IPS-18a (cell line): ENCODE measurements around the gene QPCT.
"Not testable (repeated sequence)": the region's sequence is repeated elsewhere in the genome, so short reads cannot be mapped to it uniquely, and the experiment has no call there.

ENCODE experiments used
- H3K27ac ChIP-seq: one replicate; pipeline ENCODE4 v1.5.1; 2013; ENCODE audit warnings: low read length
- H3K27me3 ChIP-seq: one replicate; pipeline ENCODE4 v1.6.1; 2013; ENCODE audit warnings: mild to moderate bottlenecking, low read length; ENCODE audit not compliant: control insufficient read depth, insufficient read depth
- H3K36me3 ChIP-seq: one replicate; pipeline ENCODE4 v1.6.1; 2013; ENCODE audit warnings: low read depth, low read length; ENCODE audit not compliant: control insufficient read depth
- H3K4me1 ChIP-seq: one replicate; pipeline ENCODE4 v1.6.1; 2013; ENCODE audit warnings: low read depth, low read length; ENCODE audit not compliant: control insufficient read depth
- H3K4me3 ChIP-seq: one replicate; pipeline ENCODE4 v1.5.1; 2013; ENCODE audit warnings: low read length
- H3K9ac ChIP-seq: one replicate; pipeline ENCODE4 v1.6.1; 2013; ENCODE audit warnings: mild to moderate bottlenecking, low read length, moderate library complexity
- H3K9me3 ChIP-seq: one replicate; pipeline ENCODE4 v1.6.1; 2013; ENCODE audit warnings: low read depth, low read length; ENCODE audit not compliant: control insufficient read depth

The QPCT gene

DNA sequence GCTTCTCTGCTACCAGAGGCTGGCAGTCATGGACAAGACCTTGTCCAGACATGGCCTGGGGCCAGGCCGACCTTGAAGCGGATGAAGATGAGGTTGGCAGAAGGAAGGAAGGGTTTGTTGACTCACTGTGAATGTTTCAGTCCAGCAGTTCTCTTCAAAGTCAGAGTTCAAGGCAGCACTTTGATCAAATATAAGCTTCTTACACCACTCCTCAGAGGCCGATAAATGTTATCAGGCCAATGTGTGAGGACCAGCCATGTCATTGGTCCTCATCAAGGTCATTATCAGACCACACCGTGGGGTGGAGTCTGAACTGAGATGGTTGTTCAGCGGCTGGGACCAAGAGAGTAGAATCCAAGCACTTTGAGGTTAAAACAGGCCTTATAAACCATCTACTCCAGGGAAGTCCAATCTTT is 35.5 kb downstream of the QPCT start:
- no peaks in the 10 kb centered on the region for H3K9me3 ChIP-seq
- peaks cover 8% of the 10 kb centered on the region for H3K4me1 ChIP-seq
- H3K27me3 ChIP-seq = no peaks in the 10 kb centered on the region
- no peak overlapping the region for H3K4me3 ChIP-seq
- H3K36me3 ChIP-seq = no peaks in the 10 kb centered on the region
- H3K27ac ChIP-seq = no peak overlapping the region
- no peak overlapping the region for H3K9ac ChIP-seq

- H3K36me3 ChIP-seq, H3K4me1 ChIP-seq, H3K4me3 ChIP-seq, H3K27me3 ChIP-seq, H3K27ac ChIP-seq, H3K9ac ChIP-seq, H3K9me3 ChIP-seq: not testable (repeated sequence)
Measured at GRCh38 chr2:37380787-37381186, 36.4 kb downstream of the QPCT start.

DNA sequence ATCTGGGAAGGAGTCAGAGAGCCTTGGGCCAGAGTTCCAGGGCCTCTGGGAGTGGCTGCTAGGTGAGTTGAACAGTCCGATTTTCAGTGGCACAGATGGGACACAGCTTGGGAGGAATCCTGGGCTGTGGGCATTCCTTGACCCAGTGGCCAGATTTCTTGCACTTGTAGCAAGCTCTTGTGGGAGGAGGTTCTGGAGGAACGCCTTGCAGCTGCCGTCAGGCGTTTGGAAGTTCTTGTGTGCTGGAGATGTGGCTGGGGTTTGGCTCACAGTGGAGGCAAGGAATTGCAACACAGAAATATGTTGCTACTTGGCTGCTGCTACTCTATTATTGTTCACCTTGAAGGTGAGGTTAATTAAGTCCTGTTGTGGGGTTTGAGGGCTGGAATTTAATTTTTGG is 39.8 kb downstream of the QPCT start:
- H3K4me1 ChIP-seq, H3K4me3 ChIP-seq, H3K9ac ChIP-seq, H3K9me3 ChIP-seq, H3K27me3 ChIP-seq, H3K36me3 ChIP-seq, H3K27ac ChIP-seq: not testable (repeated sequence)

DNA sequence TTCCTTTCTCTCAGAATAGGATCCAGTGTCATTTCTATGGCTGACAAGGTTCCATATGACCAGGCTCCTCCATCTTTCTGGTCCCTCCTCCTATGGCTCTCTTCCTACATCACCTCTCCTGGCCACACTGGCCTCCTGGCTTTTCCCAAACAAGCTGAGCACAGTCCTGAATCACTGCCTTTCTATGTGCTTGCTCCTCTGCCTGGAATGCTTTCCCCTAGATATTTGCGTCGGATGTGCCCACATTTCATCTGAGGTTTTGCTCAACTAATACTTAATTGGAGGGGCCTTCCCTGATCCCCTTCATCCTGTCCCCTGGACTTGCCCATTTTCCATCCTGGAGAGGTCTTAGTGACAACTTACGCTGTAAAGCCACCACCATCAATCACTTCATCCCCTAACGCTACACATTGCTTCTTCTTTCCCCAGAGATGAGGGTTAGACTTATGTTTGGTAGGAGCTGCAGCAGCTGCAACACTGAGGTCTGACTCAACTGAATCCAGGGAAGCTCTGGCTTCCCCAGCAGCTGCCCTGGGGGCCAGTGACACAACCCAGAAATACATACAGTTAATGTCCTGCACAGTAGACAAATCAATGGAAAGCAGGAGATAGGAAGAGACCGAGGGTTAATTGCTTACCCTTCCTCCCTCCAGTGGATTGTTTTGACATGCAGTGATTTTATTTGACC is 42.9 kb downstream of the QPCT start:
- H3K9ac ChIP-seq = no peak overlapping the region
- H3K27ac ChIP-seq = no peak overlapping the region
- no peaks in the 10 kb centered on the region for H3K9me3 ChIP-seq
- H3K4me3 ChIP-seq = no peak overlapping the region
- H3K36me3 ChIP-seq = no peaks in the 10 kb centered on the region
- H3K27me3 ChIP-seq = no peaks in the 10 kb centered on the region
- H3K4me1 ChIP-seq = peaks cover 14% of the 10 kb centered on the region

DNA sequence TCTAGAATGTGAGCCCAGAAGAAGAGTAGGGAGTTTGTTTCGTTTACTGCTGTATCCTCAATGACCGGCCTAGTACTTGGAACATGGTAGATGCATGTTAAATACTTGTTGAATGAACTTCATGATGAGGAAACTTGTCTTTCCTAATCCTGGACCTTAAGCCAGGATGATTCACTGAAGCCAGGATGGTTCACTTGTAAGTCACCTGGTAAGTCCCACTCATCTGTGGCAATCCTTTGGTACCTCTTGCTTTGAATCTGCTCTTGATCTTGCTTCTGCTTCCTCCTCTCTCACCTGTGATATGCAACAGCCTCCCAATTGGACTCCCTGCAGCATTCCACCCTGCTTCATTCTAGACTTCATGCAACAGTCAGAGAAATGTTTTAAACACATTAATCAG is 43.6 kb downstream of the QPCT start:
- no peak overlapping the region for H3K27ac ChIP-seq
- H3K27me3 ChIP-seq = no peaks in the 10 kb centered on the region
- H3K4me3 ChIP-seq = no peak overlapping the region
- no peaks in the 10 kb centered on the region for H3K36me3 ChIP-seq
- peaks cover 14% of the 10 kb centered on the region for H3K4me1 ChIP-seq
- H3K9me3 ChIP-seq = no peaks in the 10 kb centered on the region
- H3K9ac ChIP-seq = no peak overlapping the region

DNA sequence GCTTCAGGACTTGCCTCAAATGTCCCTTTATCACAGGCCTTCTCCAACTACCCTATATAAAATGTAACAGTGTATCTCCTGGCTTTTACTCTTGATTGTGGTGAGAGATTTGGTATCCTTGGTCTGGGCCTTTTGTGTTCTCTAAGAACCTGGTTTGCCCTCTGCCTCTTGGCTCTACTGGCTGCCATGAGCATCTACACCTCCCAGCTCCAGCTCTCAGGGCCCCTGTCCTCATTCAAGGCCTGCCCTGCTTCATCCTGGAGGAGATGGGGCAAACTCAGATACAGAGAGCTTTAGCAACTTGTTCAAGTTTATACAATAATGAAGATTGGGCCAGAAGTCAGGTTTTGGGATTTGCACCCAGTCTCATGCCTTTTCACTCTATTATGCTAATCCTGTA is 45.0 kb downstream of the QPCT start:
- Histone ChIP-seq H3K9ac (no peak overlapping the region), H3K9me3 (no peaks in the 10 kb centered on the region), H3K27me3 (no peaks in the 10 kb centered on the region), H3K4me1 (peaks cover 14% of the 10 kb centered on the region), H3K27ac (no peak overlapping the region), H3K4me3 (no peak overlapping the region), H3K36me3 (no peaks in the 10 kb centered on the region)

DNA sequence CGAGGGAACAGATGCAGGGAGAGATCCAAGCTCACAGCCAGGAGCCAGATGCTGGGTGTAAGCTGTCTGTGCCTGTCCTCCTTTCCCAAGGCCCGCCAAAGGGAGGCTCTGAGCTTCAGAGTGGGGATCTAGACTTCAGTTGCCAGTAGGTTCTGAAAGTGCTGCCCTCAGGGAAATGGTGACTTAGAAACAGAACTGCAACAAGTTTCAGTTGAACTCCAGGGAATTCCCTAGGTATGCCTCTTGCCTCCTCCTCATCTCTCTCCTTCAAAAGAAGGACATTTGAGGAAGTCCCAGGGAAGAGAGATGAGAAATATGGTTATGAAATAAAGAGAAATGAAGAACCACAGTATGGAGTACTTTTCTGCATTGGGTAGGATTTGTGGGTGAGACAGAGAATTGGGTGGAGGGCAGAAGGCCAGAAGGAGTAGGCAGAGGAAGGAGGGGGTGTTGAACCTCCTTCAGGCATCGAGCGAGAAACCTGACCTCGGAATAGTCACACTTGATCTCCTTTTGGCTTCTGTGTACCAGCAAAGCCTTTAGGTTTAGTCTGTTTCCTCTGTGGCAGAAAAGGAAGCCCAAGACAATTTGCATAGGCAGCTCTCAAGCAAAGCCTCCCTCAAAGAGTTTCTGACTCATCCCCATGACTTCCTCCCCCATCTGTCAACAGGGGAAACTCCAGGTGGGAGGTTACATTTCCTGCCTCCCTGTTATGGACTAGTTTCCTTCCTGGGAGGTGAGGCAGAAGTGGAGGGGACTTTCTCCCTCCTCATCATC is 45.7 kb downstream of the QPCT start:
- H3K4me3 ChIP-seq = no peak overlapping the region
- H3K9ac ChIP-seq = no peak overlapping the region
- H3K27ac ChIP-seq = no peak overlapping the region
- H3K4me1 ChIP-seq = peaks cover 14% of the 10 kb centered on the region
- H3K36me3 ChIP-seq = no peaks in the 10 kb centered on the region
- H3K9me3 ChIP-seq = no peaks in the 10 kb centered on the region
- no peaks in the 10 kb centered on the region for H3K27me3 ChIP-seq

DNA sequence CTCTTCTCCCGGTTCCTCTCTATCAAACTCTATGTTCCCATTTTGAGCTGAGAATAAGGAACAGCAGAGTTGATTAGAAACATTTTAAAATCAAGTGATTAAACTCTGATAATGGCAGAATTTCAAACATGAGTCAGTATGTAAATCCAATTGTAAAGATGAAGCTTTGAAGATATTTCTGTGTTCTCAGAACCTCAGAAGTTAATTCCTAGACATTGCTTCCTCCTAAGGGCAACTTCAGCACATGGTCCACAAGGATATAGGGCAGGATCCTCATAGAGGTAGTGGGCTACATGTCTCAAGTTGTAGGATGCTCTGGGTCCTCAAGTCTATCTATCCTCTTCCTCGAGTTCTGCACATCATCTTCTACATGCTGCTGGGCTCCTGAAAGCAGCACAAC is 46.3 kb downstream of the QPCT start:
- Histone ChIP-seq H3K4me1 (peaks cover 14% of the 10 kb centered on the region), H3K36me3 (no peaks in the 10 kb centered on the region), H3K27ac (no peak overlapping the region), H3K27me3 (no peaks in the 10 kb centered on the region), H3K9ac (no peak overlapping the region), H3K4me3 (no peak overlapping the region), H3K9me3 (no peaks in the 10 kb centered on the region)

DNA sequence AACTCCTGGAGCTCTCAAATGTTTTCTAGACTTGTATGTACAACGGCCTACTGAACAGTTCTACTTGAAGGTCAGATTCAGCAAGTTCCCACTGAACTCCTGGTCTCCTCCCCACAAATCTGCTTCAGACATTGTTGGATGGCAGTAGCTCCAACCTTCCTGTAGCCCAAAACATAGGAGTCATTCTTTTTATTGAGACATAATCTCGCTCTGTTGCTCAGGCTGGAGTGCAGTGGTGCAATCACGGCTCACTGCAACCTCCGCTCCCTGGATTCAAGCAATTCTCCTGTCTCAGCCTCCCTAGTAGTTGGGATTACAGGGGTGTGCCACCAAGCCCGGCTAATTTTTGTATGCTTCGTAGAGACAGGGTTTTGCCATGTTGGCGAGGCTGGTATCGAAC is 47.3 kb downstream of the QPCT start:
- Histone ChIP-seq H3K27me3 (no peaks in the 10 kb centered on the region), H3K36me3 (no peaks in the 10 kb centered on the region), H3K4me1 (peaks cover 17% of the 10 kb centered on the region), H3K9ac (no peak overlapping the region), H3K9me3 (no peaks in the 10 kb centered on the region), H3K27ac (no peak overlapping the region), H3K4me3 (no peak overlapping the region)

DNA sequence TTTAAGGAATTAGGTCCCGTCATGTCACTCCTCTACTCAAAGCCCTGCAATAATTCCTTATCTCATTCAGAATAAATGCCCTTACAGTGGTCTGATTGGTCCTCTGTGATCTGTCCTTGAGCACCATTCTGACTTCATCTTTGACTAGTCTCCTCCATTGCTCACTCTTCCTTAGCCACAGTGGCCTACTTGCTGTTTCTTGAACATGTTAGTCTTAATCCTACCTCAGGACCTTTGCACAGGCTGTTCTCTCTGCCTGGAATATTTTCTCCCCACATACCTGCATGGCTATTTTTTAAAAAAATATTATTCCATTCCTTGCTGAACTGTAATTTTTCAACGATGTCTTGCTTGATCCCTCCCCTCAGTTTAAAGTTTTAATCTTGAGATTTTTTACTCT is 48.0 kb downstream of the QPCT start:
- H3K9me3 ChIP-seq = no peaks in the 10 kb centered on the region
- H3K4me1 ChIP-seq = peaks cover 23% of the 10 kb centered on the region
- H3K4me3 ChIP-seq = no peak overlapping the region

DNA sequence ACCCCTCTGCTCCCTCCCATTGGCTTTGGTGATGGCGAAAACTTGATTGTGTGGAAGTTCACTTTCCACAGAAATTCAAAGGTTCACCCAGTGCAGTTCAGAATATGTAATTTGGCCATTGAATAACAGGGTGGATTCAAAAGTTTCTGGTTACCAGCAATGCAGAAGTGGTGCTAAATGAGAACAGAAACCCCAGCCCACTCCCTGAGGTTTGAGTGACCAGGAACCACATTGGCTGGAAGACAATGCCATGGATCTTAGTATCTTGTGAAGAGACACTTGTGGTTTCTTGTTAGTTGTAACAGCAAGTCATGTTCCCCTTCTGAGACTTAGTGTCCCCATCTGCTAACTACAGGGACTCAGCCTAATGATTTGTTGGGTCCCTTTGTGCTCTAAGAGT is 49.8 kb downstream of the QPCT start:
- H3K27ac ChIP-seq = no peak overlapping the region
- H3K9ac ChIP-seq = no peak overlapping the region
- no peak overlapping the region for H3K4me3 ChIP-seq
- H3K36me3 ChIP-seq = no peaks in the 10 kb centered on the region
- H3K27me3 ChIP-seq = no peaks in the 10 kb centered on the region
- H3K9me3 ChIP-seq = no peaks in the 10 kb centered on the region
- H3K4me1 ChIP-seq = peaks cover 23% of the 10 kb centered on the region

More for the DNA sequence above, 48.0 kb downstream of the QPCT start:
- Histone ChIP-seq H3K27ac (no peak overlapping the region), H3K27me3 (no peaks in the 10 kb centered on the region), H3K36me3 (no peaks in the 10 kb centered on the region), H3K9ac (no peak overlapping the region)
